Neural progenitor cell (in vitro differentiated cells): ENCODE results near the gene TENM3. TPM values are rescaled to one million over a fixed set of nuclear protein-coding genes. Genes with fewer than 3 reads are reported as not detected.

ENCODE experiments used
- DNase-seq: peaks from one replicate; pipeline ENCODE4 v3.0.0-alpha.2; 2016; ENCODE audit warnings: low spot score
- H2AFZ ChIP-seq: fragments of 200-600 bp; sonication (generic); replicated peaks from 2 replicates; pipeline ENCODE4 v1.6.1; 2016; ENCODE audit warnings: antibody characterized with exemption
- H3F3A ChIP-seq: fragments of 200-600 bp; sonication (generic); 2 replicates; pipeline ENCODE4 v1.6.1; 2016; ENCODE audit warnings: antibody characterized with exemption, low read depth
- H3K27ac ChIP-seq: fragments of 200-600 bp; sonication (generic); 2 replicates; pipeline ENCODE4 v1.5.1; 2016; ENCODE audit warnings: mild to moderate bottlenecking
- H3K27me3 ChIP-seq: fragments of 200-600 bp; sonication (generic); 2 replicates; pipeline ENCODE4 v1.6.1; 2016; ENCODE audit warnings: mild to moderate bottlenecking, moderate library complexity
- H3K36me3 ChIP-seq: fragments of 200-600 bp; sonication (generic); 2 replicates; pipeline ENCODE4 v1.5.1; 2016
- H3K4me1 ChIP-seq: fragments of 200-600 bp; sonication (generic); 2 replicates; pipeline ENCODE4 v1.6.1; 2016; ENCODE audit warnings: mixed run types
- H3K4me2 ChIP-seq: fragments of 200-600 bp; sonication (generic); 2 replicates; pipeline ENCODE4 v1.6.1; 2016
- H3K4me3 ChIP-seq: fragments of 200-600 bp; sonication (generic); 2 replicates; pipeline ENCODE4 v1.5.1; 2016
- H3K79me2 ChIP-seq: fragments of 200-600 bp; sonication (generic); 2 replicates; pipeline ENCODE4 v1.6.1; 2016; ENCODE audit warnings: low read depth
- H3K9ac ChIP-seq: fragments of 200-600 bp; sonication (generic); 2 replicates; pipeline ENCODE4 v1.6.1; 2016
- H3K9me3 ChIP-seq: fragments of 200-600 bp; sonication (generic); 2 replicates; pipeline ENCODE4 v1.5.1; 2016; ENCODE audit warnings: low read depth
- H4K20me1 ChIP-seq: fragments of 200-600 bp; sonication (generic); 2 replicates; pipeline ENCODE4 v1.6.1; 2016; ENCODE audit warnings: low read depth
- H3K27ac Mint-ChIP-seq: 3 replicates; pipeline ENCODE4 v1.8.0; 2021; ENCODE audit warnings: mixed read lengths
- H3K27me3 Mint-ChIP-seq: 2 replicates; pipeline ENCODE4 v1.8.0; 2022; ENCODE audit warnings: low read depth, mild to moderate bottlenecking, inconsistent platforms, moderate library complexity, mixed read lengths; ENCODE audit not compliant: insufficient read depth
- H3K36me3 Mint-ChIP-seq: 3 replicates; pipeline ENCODE4 v1.8.0; 2021; ENCODE audit warnings: mixed read lengths
- H3K4me1 Mint-ChIP-seq: 3 replicates; pipeline ENCODE4 v1.8.0; 2021; ENCODE audit warnings: mixed read lengths
- H3K4me3 Mint-ChIP-seq: 3 replicates; pipeline ENCODE4 v1.8.0; 2021; ENCODE audit warnings: mild to moderate bottlenecking, moderate library complexity, mixed read lengths
- H3K9me3 Mint-ChIP-seq: 3 replicates; pipeline ENCODE4 v1.8.0; 2020; ENCODE audit warnings: mixed read lengths
- EZH2 ChIP-seq: fragments of 200-600 bp; sonication (generic); IDR thresholded peaks from 2 replicates; pipeline ENCODE4 v1.6.1; 2017; ENCODE audit warnings: antibody characterized with exemption, mild to moderate bottlenecking, moderate library complexity
- EZH2phosphoT487 ChIP-seq: fragments of 200-600 bp; sonication (generic); IDR thresholded peaks from 2 replicates; pipeline ENCODE4 v1.6.1; 2017; ENCODE audit warnings: antibody characterized with exemption
- total RNA-seq: library from RNA; depleted of rRNA; stranded (reverse); fragments of >200 nt; gene quantifications from 2 replicates; pipeline ENCODE4 v1.2.3, GENCODE V29; 2015; ENCODE audit warnings: low replicate concordance
- TF ChIP-seq, protein P1 (sequence below): fragments of 200-600 bp; sonication (generic); IDR thresholded peaks from 2 replicates; pipeline ENCODE4 v1.5.1; 2017; ENCODE audit warnings: antibody characterized with exemption, mild to moderate bottlenecking

The TENM3 gene
- total RNA-seq, 1 donor from 2014 or later: 78.7 TPM

DNA sequence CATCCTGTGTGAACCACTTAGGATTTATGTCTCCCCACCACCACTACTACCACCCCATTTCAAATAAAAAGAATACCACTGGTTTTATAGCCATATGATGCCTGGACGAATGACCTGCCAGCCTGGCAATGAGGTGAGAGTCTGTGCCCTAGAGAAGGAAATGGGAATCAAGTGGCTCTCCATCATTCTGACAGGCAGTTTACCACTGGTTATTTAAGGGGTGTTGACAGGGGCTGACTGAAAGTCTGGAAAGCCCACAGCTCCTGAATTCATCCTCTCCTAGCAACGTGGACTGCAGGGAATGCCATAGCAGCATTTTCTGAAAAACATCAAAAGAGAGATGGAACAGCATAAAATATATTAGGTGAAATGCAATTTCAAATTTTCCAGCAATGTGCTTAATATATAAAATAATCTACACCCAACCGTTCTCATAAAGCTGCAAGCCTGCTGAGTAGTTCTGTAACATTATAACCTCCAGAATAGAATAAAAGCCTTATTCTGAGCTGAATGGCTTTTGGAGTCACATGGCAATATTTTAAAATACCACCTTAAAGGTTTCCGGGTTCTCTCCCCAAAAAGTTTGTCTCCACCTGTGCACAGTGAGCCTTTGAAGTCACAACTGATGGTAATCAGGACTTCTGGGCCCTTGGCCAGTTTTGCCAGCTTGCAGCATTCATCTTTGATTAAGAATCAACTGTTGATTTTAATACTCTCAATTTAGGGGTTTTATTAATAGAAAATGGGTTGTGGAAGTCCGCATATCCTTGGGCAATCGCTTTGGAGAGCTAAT, 552.4 kb downstream of the TENM3 start:
- Mint-ChIP-seq H3K27me3 (peaks cover 7% of the 10 kb centered on the region), H3K9me3 (peaks cover 16% of the 10 kb centered on the region), H3K4me1 (peaks cover 9% of the 10 kb centered on the region), H3K27ac (no peak overlapping the region), H3K4me3 (no peak overlapping the region), H3K36me3 (peaks cover 75% of the 10 kb centered on the region)
- Histone ChIP-seq H3K4me2 (no peak overlapping the region), H3K27me3 (no peaks in the 10 kb centered on the region), H3K79me2 (no peaks in the 10 kb centered on the region), H3K36me3 (peaks cover 17% of the 10 kb centered on the region), H2AFZ (no peak overlapping the region), H4K20me1 (no peaks in the 10 kb centered on the region), H3F3A (no peaks in the 10 kb centered on the region), H3K9me3 (no peaks in the 10 kb centered on the region), H3K4me3 (no peak overlapping the region), H3K9ac (no peak overlapping the region), H3K4me1 (no peaks in the 10 kb centered on the region), H3K27ac (no peak overlapping the region)
- no peak for TF ChIP-seq EZH2
- TF ChIP-seq, protein P1, sequence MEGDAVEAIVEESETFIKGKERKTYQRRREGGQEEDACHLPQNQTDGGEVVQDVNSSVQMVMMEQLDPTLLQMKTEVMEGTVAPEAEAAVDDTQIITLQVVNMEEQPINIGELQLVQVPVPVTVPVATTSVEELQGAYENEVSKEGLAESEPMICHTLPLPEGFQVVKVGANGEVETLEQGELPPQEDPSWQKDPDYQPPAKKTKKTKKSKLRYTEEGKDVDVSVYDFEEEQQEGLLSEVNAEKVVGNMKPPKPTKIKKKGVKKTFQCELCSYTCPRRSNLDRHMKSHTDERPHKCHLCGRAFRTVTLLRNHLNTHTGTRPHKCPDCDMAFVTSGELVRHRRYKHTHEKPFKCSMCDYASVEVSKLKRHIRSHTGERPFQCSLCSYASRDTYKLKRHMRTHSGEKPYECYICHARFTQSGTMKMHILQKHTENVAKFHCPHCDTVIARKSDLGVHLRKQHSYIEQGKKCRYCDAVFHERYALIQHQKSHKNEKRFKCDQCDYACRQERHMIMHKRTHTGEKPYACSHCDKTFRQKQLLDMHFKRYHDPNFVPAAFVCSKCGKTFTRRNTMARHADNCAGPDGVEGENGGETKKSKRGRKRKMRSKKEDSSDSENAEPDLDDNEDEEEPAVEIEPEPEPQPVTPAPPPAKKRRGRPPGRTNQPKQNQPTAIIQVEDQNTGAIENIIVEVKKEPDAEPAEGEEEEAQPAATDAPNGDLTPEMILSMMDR: no peak
- no peak for TF ChIP-seq EZH2phosphoT487
- DNase-seq: no peak

DNA sequence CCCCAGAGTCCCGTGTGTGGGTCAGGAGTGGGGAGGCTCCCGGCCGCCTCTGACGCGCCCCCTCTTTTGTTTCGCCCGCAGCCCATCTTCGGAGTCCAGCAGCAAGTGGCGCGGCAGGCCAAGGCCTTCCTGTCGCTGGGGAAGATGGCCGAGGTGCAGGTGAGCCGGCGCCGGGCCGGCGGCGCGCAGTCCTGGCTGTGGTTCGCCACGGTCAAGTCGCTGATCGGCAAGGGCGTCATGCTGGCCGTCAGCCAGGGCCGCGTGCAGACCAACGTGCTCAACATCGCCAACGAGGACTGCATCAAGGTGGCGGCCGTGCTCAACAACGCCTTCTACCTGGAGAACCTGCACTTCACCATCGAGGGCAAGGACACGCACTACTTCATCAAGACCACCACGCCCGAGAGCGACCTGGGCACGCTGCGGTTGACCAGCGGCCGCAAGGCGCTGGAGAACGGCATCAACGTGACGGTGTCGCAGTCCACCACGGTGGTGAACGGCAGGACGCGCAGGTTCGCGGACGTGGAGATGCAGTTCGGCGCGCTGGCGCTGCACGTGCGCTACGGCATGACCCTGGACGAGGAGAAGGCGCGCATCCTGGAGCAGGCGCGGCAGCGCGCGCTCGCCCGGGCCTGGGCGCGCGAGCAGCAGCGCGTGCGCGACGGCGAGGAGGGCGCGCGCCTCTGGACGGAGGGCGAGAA, 556.5 kb downstream of the TENM3 start:
- Histone ChIP-seq H2AFZ (no peak overlapping the region), H3K79me2 (no peaks in the 10 kb centered on the region), H4K20me1 (no peaks in the 10 kb centered on the region), H3K4me1 (no peaks in the 10 kb centered on the region), H3K9me3 (no peaks in the 10 kb centered on the region), H3K4me3 (no peak overlapping the region), H3K9ac (no peak overlapping the region), H3K36me3 (peaks cover 8% of the 10 kb centered on the region), H3F3A (peaks cover 6% of the 10 kb centered on the region), H3K27ac (no peak overlapping the region), H3K4me2 (no peak overlapping the region), H3K27me3 (no peaks in the 10 kb centered on the region)
- Mint-ChIP-seq H3K27me3 (peaks cover 5% of the 10 kb centered on the region), H3K4me3 (no peak overlapping the region), H3K4me1 (peaks cover 22% of the 10 kb centered on the region), H3K27ac (no peak overlapping the region), H3K36me3 (peaks cover 62% of the 10 kb centered on the region), H3K9me3 (peaks cover 20% of the 10 kb centered on the region)
- TF ChIP-seq EZH2phosphoT487: no peak
- TF ChIP-seq, protein P1: no peak
- no peak for TF ChIP-seq EZH2
- DNase-seq: no peak

DNA sequence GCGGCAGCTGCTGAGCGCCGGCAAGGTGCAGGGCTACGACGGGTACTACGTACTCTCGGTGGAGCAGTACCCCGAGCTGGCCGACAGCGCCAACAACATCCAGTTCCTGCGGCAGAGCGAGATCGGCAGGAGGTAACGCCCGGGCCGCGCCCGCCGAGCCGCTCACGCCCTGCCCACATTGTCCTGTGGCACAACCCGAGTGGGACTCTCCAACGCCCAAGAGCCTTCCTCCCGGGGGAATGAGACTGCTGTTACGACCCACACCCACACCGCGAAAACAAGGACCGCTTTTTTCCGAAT, 557.0 kb downstream of the TENM3 start:
- Histone ChIP-seq H4K20me1 (no peaks in the 10 kb centered on the region), H3K9ac (no peak overlapping the region), H3K4me2 (no peak overlapping the region), H3K27ac (no peak overlapping the region), H3K36me3 (peaks cover 8% of the 10 kb centered on the region), H3K4me3 (no peak overlapping the region), H3K79me2 (no peaks in the 10 kb centered on the region), H3F3A (peaks cover 6% of the 10 kb centered on the region), H3K27me3 (no peaks in the 10 kb centered on the region), H3K4me1 (no peaks in the 10 kb centered on the region), H3K9me3 (no peaks in the 10 kb centered on the region), H2AFZ (no peak overlapping the region)
- Mint-ChIP-seq H3K4me3 (no peak overlapping the region), H3K36me3 (peaks cover 58% of the 10 kb centered on the region), H3K27me3 (peaks cover 5% of the 10 kb centered on the region), H3K4me1 (peaks cover 25% of the 10 kb centered on the region), H3K9me3 (peaks cover 19% of the 10 kb centered on the region), H3K27ac (no peak overlapping the region)
- no peak for DNase-seq
- TF ChIP-seq EZH2phosphoT487: no peak
- TF ChIP-seq, protein P1: no peak
- TF ChIP-seq EZH2: no peak
